Activated CD8-positive, alpha-beta memory T cell treated with anti-CD3 and anti-CD28 coated beads, Interleukin-2, amount 50 U/mL, for 24 hours (primary cell): ENCODE data around the gene H1-8.
"Not testable (repeated sequence)": the region's sequence is repeated elsewhere in the genome, so short reads cannot be mapped to it uniquely, and the experiment has no call there.

Source experiments
- DNase-seq: peaks from one replicate; pipeline ENCODE4 v3.0.0-alpha.2; 2020; ENCODE audit errors: extremely low read depth

H1-8 gene, protein sequence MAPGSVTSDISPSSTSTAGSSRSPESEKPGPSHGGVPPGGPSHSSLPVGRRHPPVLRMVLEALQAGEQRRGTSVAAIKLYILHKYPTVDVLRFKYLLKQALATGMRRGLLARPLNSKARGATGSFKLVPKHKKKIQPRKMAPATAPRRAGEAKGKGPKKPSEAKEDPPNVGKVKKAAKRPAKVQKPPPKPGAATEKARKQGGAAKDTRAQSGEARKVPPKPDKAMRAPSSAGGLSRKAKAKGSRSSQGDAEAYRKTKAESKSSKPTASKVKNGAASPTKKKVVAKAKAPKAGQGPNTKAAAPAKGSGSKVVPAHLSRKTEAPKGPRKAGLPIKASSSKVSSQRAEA

DNA sequence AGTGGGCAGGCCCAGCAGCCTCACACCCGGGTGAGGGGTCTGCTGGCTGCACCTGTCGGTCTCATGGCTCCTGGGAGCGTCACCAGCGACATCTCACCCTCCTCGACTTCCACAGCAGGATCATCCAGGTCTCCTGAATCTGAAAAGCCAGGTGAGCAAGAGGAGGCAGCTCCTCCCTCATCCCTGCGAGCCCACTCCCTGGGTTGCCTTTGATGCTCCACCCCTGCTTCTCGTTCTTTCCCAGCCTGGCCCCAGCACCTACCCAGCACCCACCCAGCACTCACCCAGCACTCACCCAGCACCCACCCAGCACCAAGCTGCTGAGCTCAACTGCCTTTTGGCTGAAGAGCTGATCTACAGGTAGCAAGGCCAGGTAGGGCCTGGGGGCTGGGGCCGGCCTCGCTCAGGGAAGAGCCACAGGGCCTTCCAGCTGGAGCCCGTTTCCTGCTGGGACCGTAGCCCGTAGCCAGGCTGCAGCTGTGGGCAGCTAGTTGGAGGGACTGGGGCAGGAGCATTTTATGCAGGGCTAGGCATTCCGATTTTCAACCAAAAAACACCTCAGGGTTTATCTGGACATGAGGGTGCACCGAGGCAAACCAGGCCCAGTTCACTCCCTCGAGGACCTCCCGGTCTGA lies at the start of gene H1-8:
Gene H1-8, plus strand, starts transcription at position 20 of the 635 bp plus-strand sequence. Its CDS starts 44 bp downstream, at position 64.
- DNase-seq, result no peak

DNA sequence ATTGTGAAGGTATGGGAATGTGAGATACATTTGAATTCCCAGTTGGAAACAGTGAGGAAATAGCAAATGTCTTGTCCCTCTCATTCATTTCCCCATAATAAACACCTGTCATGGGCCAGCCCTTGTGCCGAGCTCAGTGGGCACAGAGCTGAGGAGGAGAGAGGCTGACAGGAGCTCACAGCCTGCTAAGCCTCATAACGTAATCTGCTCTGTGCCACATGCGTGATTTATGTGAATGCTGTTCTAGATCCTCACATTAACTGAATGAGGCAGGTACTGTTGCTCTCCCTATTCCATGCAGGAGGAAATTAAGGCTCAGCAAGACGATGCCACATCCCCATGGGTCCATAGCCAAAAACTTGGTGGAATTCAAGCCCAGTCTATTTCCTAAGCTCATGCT lies 49.8 kb upstream of the H1-8 start:
- DNase-seq, result no peak

DNA sequence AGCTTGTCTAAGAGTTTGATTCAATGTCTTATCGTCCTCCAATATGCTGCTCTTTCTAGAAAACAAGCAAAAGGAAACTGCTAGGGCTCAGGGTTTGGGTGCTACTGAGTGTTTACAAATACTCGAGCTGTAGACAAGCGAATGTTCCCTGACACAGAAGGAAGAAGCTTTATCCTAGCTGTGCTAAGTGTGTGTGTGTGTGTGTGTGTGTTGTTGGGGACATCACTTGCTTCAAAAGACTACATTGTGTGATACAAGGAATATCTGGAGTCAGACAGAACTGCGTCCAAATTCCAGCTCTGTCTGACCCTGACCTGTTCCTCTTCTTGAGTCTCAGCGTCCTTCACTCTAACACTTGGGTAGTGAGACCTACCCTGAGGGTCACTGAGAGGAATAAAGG lies 48.5 kb upstream of the H1-8 start:
- DNase-seq, result not testable (repeated sequence)

DNA sequence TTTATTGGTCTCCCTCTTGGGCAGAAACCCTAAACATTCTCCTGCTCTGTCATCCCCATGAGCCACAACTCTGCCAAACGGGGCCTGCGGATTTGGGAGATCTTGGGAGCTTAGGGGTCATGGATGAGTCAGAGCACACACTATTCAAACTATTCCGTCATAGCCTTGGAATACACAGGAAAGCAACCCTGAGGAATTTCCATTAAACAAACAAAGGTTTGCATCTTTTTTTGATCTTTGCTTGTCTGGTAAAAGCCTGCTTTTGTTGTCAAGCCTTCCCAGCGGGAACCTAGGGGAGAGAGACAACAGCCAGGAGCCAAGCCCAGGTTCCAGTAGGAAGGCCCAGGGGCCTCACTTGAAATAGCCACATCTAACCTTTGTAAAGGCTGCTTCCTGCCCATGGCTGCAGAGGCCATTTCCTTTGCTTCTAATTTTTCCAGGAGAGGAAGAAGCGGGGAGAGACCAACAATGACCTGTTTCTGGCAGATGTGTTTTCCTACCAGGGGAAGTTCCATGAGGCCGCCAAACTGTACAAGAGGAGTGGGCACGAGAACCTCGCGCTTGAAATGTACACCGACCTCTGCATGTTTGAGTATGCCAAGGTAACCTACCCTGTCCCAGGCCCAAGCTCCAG lies 47.9 kb upstream of the H1-8 start:
- not testable (repeated sequence) for DNase-seq

DNA sequence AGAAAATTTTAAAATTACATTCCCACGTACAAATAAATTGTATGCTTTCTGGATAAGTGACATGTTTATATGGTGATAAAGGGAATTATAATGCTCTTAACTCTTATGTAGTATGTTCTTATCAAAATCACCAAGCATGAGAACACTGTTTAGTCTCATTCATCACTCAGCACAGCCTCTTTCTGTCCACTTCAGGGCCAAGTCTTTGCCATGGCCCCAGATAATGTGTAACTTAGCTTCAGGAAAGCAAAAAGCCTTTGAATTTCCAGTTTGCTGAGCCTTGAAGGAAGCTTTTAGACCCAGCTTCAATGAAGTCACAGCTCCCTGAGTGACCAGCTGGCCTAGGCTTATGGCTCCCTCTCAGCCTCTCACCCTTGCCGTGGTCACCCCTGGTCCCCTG lies 45.1 kb upstream of the H1-8 start:
- DNase-seq, result not testable (repeated sequence)

DNA sequence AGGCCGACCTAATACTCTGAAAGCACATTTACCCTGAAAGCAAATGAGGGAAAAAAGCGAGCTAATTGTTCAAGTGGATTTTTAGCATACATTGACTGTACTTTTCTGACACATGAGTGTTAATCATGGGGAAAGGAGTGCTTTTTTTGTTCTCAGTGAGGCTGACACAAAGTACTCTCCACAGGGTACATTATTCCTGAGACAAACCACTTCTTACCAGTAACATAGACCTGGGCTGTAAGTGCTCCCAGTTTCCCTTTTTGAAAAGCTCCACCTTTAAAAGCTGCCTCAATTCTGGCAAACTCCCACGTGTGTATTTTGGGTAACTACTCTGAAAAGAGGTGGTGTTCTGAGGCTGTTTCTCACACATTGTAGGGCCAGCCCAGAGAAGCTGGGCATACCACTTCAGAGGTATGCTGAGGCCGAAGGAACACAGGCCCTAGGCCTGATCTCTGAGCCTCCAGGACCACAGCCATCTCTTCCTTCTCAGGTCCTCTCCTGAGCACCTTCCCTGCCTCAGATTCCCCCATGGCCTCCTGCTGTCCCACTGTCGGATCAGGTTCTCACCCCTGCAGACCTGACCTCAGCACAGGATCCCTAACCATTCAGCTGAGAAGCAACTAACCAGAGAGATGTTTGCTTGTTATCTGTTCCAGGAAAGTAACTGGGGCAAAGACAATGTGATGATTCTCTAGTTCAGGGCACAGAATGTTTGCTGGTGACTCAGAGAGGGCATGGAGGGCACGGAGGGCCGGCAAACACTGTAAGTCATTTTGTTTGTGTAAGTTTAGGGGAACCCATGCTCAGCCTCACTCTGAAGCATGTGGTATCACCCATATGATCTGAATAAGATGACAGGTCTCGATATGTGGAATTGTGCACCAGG lies 44.1 kb upstream of the H1-8 start:
- DNase-seq, result not testable (repeated sequence)

DNA sequence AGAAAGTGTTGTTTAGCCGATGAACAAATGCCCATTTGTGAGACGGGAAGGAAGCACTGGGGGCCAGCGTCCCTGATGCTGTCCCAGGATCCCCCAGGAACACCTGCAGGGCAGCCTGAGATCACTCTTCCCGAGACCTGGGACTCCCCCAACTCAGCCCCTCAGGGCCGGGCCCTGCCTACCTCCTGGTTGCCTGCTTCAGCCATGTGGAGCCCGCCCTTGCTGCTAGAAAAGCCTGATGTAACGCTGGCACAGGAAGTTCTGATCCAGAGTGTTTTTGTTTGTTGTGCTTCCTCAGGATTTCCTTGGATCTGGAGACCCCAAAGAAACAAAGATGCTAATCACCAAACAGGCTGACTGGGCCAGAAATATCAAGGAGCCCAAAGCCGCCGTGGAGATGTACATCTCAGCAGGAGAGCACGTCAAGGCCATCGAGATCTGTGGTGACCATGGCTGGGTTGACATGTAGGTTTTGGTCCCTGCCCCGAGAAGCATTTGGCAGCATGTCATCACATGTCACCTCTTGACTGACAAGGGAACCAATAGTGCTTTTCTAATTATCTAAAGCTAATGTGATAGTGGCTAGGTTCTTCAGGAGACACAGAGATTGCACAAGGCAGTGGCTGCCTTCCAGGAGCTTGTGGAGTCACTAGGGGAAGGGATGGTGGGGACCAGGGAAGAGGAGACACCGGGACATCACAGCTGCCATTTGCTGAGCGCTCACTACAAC lies 43.2 kb upstream of the H1-8 start:
- DNase-seq, result not testable (repeated sequence)

DNA sequence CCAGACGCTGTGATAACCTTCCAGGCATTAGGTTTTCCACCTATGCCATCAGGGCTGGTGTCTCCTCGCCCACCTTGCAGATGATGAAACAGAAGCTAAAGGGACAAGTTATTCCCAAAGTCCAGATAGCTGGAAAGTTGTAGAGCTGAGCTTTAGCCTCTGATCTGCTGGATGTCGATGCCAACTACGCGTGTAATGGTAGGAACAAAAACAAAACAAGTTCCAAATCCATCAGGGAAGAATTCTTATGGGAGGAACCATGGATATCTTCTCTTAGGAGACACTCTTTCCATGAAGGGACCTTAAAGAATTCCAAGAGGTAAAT lies 42.7 kb upstream of the H1-8 start:
- DNase-seq, result no peak

DNA sequence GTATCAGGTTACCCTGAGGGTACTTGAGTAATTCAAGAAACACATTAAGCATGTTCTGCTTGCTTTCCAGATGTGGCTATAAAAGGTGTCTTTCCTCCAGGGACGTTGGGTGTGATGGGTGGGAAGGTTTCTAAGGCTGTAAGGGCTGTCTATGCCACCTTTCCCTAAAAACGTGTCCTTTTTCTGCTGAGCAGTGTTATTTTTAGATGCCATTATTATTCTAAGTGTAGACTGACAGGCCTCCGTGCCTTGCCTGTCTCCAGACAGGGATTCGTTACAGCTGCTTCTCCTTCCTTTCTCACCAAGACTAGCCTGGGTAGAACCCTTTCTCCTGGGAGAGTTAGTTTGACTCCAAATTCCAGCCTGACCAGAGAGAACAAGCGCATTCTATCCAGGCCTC lies 41.3 kb upstream of the H1-8 start:
- DNase-seq, result no peak

DNA sequence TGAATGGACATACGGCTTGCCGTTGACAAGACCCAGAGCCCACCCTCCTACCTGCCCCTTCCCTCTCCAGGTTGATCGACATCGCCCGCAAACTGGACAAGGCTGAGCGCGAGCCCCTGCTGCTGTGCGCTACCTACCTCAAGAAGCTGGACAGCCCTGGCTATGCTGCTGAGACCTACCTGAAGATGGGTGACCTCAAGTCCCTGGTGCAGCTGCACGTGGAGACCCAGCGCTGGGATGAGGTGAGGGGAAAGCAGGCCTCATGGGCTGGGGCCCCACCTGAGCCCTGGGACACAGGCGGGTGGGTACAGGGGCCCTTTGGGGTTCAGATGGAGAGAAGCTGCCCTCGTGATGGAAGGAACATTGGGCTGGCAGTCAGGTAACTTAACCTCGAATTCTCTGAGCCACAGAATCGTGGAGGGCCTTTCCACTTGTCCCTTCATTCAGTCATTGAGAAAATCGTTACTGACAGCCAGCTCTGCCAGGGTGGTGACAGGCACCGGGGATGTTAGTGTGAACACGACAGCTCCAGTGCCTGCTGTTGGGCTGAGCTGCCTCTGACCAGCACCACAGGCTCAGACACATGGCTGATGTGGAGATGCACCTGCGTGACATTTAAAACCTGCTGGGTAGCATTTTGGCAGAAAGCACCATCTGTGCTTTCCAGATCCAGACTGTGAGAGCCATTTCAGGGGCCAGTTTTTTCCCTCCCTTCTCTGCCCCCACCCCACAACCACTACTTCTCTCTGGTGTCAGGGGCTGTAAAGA lies 40.1 kb upstream of the H1-8 start:
- no peak for DNase-seq

DNA sequence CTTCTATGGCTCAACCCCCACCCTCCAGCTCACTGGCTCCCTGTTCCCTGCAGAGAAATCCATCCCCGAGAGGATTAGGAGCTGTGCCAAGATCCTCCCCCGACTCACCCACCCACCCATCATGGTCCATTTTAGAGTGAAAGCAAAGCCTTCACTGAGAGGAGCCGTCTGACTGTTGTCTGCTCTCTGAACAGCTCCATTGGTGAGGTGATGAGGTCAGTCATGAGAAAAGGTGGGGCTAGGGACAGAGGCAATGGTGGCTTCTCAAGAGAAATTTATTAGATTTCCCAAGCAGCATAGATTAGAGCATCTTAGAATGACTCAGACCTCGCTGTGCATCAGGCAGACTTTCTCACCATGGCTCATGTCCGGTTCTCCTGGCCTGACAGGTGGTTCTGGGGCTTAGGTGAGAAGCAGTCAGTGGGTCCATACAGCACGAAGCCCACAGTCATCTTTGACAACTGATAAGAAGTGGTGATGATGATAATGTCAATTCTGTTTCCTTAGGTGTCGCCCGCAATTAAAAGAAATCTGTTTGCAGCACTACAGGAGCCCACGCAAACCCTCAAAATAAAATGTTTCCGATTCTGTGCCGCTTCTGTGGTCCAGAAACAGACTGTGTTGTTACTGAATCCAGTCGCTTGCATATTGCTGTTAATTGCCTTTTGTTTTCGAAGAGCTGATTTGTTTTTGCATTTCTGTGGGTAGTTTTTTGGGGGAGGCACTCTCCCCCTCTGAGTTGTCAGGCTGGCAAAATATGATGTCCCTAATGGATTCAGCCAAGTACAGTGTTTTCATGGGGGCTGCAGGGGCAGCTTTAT lies 39.3 kb upstream of the H1-8 start:
- no peak for DNase-seq

DNA sequence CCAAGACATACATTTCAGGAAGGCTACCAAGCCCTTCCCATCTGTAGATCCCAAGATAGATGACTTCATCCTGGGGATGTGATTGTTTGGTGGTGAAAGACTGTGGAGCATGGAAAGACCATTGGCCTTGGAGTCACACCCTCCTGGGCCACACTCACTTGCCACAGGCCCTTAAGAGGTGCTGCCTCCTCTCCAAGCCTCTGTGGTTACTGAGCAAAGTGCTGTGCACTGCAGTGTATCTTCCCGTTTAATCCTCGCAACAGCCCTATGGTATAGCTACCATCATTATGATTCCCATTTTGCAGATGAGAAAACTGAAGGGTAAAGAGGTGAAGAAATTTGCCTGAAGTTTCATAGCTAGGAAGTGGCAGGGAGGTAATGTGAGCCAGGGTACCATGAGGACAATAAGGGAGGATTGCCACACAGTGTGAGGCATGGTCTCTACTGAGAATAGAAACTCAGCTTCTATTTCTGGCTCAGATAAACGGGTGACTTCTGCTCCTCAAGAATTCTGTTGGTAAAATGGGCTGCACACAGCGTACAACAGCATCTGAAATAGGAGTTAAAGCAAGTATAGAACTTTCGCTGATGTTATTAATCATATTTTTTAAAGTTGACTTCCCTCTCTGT lies 38.4 kb upstream of the H1-8 start:
- DNase-seq, result no peak

DNA sequence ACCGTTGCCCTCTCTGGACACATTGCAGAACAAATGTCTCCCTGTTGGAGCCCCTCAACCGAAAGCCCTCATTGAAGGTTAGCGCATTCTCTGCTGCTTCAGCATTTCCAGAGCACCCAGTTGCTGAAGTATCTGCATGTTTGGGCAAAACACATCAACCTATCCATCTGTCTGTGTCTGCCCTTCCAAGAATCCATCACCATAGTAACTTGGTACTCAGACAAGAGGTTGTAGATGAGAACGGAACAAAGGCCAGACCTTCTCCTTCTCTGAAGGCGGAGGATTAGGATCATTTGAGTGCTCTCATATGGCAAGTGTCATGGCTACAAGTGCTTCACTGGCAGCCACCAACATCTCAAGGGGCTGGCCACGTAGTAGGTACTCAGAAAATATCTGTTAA lies 37.6 kb upstream of the H1-8 start:
- no peak for DNase-seq

DNA sequence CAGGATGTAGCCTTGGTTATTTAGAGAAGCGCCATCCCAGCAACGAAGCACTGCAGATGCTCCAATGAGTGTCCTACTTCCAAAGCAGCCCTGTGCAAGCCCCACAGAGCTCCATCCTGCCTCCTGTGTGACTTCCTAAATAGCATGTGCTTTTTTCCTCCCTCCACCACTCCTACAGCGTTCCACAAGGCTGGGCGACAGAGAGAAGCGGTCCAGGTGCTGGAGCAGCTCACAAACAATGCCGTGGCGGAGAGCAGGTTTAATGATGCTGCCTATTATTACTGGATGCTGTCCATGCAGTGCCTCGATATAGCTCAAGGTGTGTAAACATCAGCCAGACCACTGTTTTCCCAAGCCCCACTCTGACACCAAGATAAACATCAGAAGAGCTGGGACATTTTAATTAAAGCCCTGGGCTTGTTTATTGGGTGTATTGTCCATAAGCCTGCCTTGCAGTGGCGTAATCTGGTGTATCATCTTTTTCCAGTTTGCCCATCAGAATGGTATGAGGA lies 36.7 kb upstream of the H1-8 start:
- DNase-seq, result no peak

DNA sequence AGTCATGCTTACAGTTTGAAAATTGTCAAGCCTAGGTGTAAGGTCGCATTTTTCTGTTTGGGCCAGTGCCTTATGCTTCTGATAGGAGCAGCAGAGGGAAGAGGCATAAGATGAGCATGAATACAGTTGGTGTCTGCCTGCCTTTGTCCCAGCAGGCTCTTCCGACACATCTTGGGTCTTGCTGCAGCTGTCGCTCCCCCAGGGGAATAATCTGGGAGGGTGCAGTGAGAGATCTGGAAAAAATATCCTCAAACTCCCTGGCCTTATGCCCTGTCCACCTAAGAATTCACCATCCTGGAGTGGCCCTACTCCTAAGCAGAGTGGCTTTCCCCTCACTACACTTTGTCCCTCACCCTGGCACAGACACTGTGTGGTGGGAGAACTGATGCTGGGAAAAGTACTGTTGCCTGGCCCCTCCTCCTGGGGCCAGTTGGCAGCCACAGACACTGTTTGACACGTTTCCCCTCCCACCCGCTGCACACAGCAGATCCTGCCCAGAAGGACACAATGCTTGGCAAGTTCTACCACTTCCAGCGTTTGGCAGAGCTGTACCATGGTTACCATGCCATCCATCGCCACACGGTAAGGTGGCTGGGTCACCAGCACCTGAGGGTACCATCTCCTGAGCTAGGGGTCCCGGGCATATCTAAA lies 35.7 kb upstream of the H1-8 start:
- no peak for DNase-seq

DNA sequence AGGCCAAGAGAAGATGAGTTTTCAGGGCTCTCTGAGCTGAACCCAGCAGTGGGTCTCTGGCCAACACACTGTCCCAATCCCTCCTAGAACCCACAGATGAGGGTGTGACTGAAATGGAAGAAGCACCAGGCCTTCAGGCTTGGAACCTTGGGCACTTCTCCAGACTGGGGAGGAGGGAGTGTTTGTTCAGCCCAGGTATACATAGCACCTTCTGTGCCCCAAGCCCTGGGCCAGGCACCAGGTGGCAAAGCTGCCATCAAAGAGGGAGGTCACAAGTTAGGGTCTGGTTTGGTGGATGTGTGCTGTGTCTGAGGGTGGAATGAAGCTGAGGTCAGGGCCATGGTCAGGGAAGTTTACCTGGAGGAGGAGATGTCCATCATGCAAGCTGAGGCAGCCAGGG lies 30.4 kb upstream of the H1-8 start:
- no peak for DNase-seq

DNA sequence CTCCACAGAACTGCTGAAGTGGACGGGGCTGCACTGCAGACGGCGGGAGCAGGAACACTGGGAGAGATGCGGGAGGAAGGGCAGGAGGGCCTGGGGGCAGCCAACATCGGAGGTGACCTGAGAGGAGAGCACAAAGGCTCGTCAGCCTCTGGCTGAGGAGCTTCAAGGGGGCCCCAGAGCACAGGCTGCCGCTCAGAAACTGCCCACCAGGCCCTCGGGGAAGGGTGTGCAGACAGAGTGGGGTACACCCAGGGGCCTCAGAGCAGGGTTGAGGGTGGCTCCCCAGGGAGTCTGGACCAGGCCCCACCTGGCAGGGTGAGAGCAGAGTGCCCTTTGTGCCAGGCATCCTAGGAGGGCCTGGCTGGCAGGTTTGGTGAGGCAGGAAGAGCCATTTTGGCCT lies 29.3 kb upstream of the H1-8 start:
- DNase-seq, result no peak

DNA sequence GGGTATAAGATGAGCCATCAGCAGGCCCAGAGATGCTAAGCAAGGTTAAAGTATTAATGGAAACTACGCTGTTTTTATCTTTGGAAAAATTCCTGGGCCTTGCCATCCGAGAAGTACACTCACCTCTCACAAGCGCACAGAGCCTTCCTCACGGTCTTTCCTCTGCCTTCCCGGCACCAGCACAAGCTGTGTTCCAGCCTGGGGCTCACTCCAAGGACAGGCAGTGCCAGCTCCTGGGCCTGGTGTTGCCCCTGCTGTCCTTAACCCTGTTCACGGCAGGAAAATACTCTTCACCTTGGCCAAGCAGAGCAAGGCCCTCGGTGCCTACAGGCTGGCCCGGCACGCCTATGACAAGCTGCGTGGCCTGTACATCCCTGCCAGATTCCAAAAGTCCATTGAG lies 28.9 kb upstream of the H1-8 start:
- no peak for DNase-seq

DNA sequence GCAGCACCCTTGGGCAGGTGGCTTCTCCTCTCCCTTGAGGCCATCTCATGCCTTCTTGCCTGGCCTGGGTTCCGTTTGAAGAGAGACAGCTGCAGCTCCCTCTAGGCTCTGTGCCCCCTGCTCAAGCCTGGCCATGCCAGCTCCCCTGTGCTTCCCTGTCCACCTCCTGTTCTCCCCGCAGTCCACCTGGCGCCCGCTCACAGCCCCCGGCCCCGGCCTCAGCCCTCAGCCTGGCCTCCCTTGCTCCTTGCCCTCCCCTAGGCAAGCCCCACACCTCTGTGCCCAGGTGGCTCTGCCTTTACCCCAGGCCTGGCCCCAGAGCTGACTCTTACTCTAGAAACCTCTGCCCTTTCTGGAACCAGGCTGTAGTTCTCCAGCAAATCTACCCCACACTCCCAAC lies 28.4 kb upstream of the H1-8 start:
- DNase-seq, result no peak
